NCI-H2227 treated with DMSO at 0.1 percent for 48 hours (cell line): Measurements from ENCODE around the gene NEU2.
"Not testable (repeated sequence)": the region's sequence is repeated elsewhere in the genome, so short reads cannot be mapped to it uniquely, and the experiment has no call there.

ENCODE experiments used
- DNase-seq: peaks from one replicate; lab custom pipeline; 2025; lab: John Stamatoyannopoulos, UW

Gene NEU2

GRCh38 chr2:233058717-233059546, 26.5 kb downstream of the NEU2 start:
- DNase-seq: no peak

GRCh38 chr2:233059547-233059796, 27.0 kb downstream of the NEU2 start:
- DNase-seq: no peak

- no peak for DNase-seq
Measured at GRCh38 chr2:233059797-233060500, 27.5 kb downstream of the NEU2 start, which contains the start of gene INPP5D. Gene INPP5D (plus strand): TSS chr2:233060342. CDS start chr2:233060479, 137 bp downstream.

GRCh38 chr2:233060501-233060979, 28.1 kb downstream of the NEU2 start:
- no peak for DNase-seq

- no peak for DNase-seq
Measured at GRCh38 chr2:233060980-233061590, 28.6 kb downstream of the NEU2 start.

GRCh38 chr2:233061591-233062450, 29.3 kb downstream of the NEU2 start:
- DNase-seq: no peak

- no peak for DNase-seq
Measured at GRCh38 chr2:233062451-233062850, 30.0 kb downstream of the NEU2 start.

GRCh38 chr2:233062946-233063268, 30.4 kb downstream of the NEU2 start:
- DNase-seq: no peak

GRCh38 chr2:233063269-233063975, 30.9 kb downstream of the NEU2 start:
- DNase-seq: no peak

GRCh38 chr2:233063976-233064411, 31.5 kb downstream of the NEU2 start:
- DNase-seq: no peak

- no peak for DNase-seq
Measured at GRCh38 chr2:233064530-233065199, 32.2 kb downstream of the NEU2 start.

GRCh38 chr2:233065200-233065589, 32.7 kb downstream of the NEU2 start:
- not testable (repeated sequence) for DNase-seq

GRCh38 chr2:233065954-233066470, 33.5 kb downstream of the NEU2 start:
- DNase-seq: no peak

- DNase-seq: no peak
Measured at GRCh38 chr2:233068762-233069418, 36.4 kb downstream of the NEU2 start.

GRCh38 chr2:233072838-233073237, 40.4 kb downstream of the NEU2 start:
- no peak for DNase-seq

- no peak for DNase-seq
Measured at GRCh38 chr2:233074106-233074505, 41.6 kb downstream of the NEU2 start.

GRCh38 chr2:233075141-233075965, 42.9 kb downstream of the NEU2 start:
- DNase-seq: no peak

- no peak for DNase-seq
Measured at GRCh38 chr2:233075966-233076339, 43.5 kb downstream of the NEU2 start.

GRCh38 chr2:233076749-233077148, 44.3 kb downstream of the NEU2 start:
- no peak for DNase-seq
